NCI-H2171 (cell line): Measurements from ENCODE around the gene CAPZA2.
"Not testable (repeated sequence)": the region's sequence is repeated elsewhere in the genome, so short reads cannot be mapped to it uniquely, and the experiment has no call there.

ENCODE experiments used
- DNase-seq: peaks from one replicate; lab custom pipeline; 2025; lab: John Stamatoyannopoulos, UW

Gene CAPZA2

GRCh38 chr7:116920359-116920758 is 58.0 kb downstream of the CAPZA2 start:
- DNase-seq: no peak

GRCh38 chr7:116922545-116922944 is 60.2 kb downstream of the CAPZA2 start:
- no peak for DNase-seq

GRCh38 chr7:116924741-116925140 is 62.4 kb downstream of the CAPZA2 start:
- no peak for DNase-seq

- no peak for DNase-seq
Measured at GRCh38 chr7:116929021-116929420, 66.6 kb downstream of the CAPZA2 start.

- peak; percentile 44 for DNase-seq
Measured at GRCh38 chr7:116929914-116930913, 67.8 kb downstream of the CAPZA2 start.

- DNase-seq: no peak
Measured at GRCh38 chr7:116932566-116932965, 70.2 kb downstream of the CAPZA2 start.

- DNase-seq: peak; percentile 29
Measured at GRCh38 chr7:116933465-116933864, 71.1 kb downstream of the CAPZA2 start.

- no peak for DNase-seq
Measured at GRCh38 chr7:116934580-116934979, 72.2 kb downstream of the CAPZA2 start.

- DNase-seq: not testable (repeated sequence)
Measured at GRCh38 chr7:116936844-116937243, 74.5 kb downstream of the CAPZA2 start.

- DNase-seq: no peak
Measured at GRCh38 chr7:116938678-116939077, 76.3 kb downstream of the CAPZA2 start.

- DNase-seq: no peak
Measured at GRCh38 chr7:116940689-116941370, 78.4 kb downstream of the CAPZA2 start.

- DNase-seq: no peak
Measured at GRCh38 chr7:116942504-116942903, 80.1 kb downstream of the CAPZA2 start.

GRCh38 chr7:116948934-116949333 is 86.5 kb downstream of the CAPZA2 start:
- DNase-seq: no peak

- DNase-seq: no peak
Measured at GRCh38 chr7:116949941-116950801, 87.8 kb downstream of the CAPZA2 start.

GRCh38 chr7:116950889-116951351 is 88.5 kb downstream of the CAPZA2 start:
- no peak for DNase-seq

GRCh38 chr7:116951366-116952292 is 89.2 kb downstream of the CAPZA2 start:
- no peak for DNase-seq

GRCh38 chr7:116952635-116953371 is 90.4 kb downstream of the CAPZA2 start:
- peak; percentile 50 for DNase-seq

- DNase-seq: peak; percentile 63
Measured at GRCh38 chr7:116953372-116953905, 91.1 kb downstream of the CAPZA2 start, which contains the start of gene ST7. ST7 (plus strand) TSS chr7:116953501; CDS start chr7:116953541, 40 bp downstream.
